Forelimb muscle (tissue), 1 donor: Measurements from ENCODE around the gene PAQR4. TPM values are rescaled to one million over a fixed set of nuclear protein-coding genes. Genes with fewer than 3 reads are reported as not detected.

Experiments used
- DNase-seq: peaks from one replicate; pipeline ENCODE4 v3.0.0-alpha.2; 2013; ENCODE audit warnings: low read depth
- polyA plus RNA-seq: library from polyadenylated mRNA; unstranded; fragments of 120-200 nt; gene quantifications from one replicate; pipeline ENCODE4 v1.2.1, GENCODE V29; 2013; ENCODE audit not compliant: insufficient read length

PAQR4 gene
- polyA plus RNA-seq, 1 donor: 5.3 TPM

- DNase-seq: no peak
These were observed 4.4 kb upstream of the PAQR4 start for GRCh38 chr16:2964475-2965336.

- DNase-seq: no peak
These were observed 2.9 kb upstream of the PAQR4 start for GRCh38 chr16:2966043-2966807.

- DNase-seq: no peak
These were observed 2.3 kb upstream of the PAQR4 start for GRCh38 chr16:2966808-2967191.

- no peak for DNase-seq
These were observed 1.9 kb upstream of the PAQR4 start for GRCh38 chr16:2967211-2967631.

GRCh38 chr16:2967721-2968161 is 1.4 kb upstream of the PAQR4 start:
- DNase-seq: no peak

GRCh38 chr16:2968368-2968737 is 795 bp upstream of the PAQR4 start:
- DNase-seq: no peak

GRCh38 chr16:2969545-2970521 is 685 bp downstream of the PAQR4 start:
- no peak for DNase-seq

- no peak for DNase-seq
These were observed 1.4 kb downstream of the PAQR4 start for GRCh38 chr16:2970563-2970962.

- no peak for DNase-seq
These were observed 2.2 kb downstream of the PAQR4 start for GRCh38 chr16:2971134-2971984.

- no peak for DNase-seq
These were observed 3.0 kb downstream of the PAQR4 start for GRCh38 chr16:2971985-2972784.

GRCh38 chr16:2973093-2973492 is 3.9 kb downstream of the PAQR4 start:
- DNase-seq: no peak

- no peak for DNase-seq
These were observed 4.6 kb downstream of the PAQR4 start for GRCh38 chr16:2973605-2974318.

- DNase-seq: no peak
These were observed 5.3 kb downstream of the PAQR4 start for GRCh38 chr16:2974319-2975056.

- no peak for DNase-seq
These were observed 6.1 kb downstream of the PAQR4 start for GRCh38 chr16:2975161-2975795.

GRCh38 chr16:2976201-2976600 is 7.1 kb downstream of the PAQR4 start:
- DNase-seq: no peak

- no peak for DNase-seq
These were observed 7.5 kb downstream of the PAQR4 start for GRCh38 chr16:2976673-2977072.

- no peak for DNase-seq
These were observed 8.3 kb downstream of the PAQR4 start for GRCh38 chr16:2977440-2977839.

GRCh38 chr16:2979669-2980226 is 10.6 kb downstream of the PAQR4 start:
- DNase-seq: no peak
